Jurkat, Clone E6-1 (cell line): ENCODE results near the gene GNAI2.

Experiments used
- DNase-seq: peaks from one replicate; pipeline ENCODE4 v3.0.0-alpha.2; 2011; ENCODE audit warnings: low read depth, low spot score
- H3K4me3 ChIP-seq: 2 replicates; pipeline ENCODE4 v1.5.1; 2011; ENCODE audit warnings: mild to moderate bottlenecking, low read length, control low read depth, moderate library complexity

The GNAI2 gene

DNA sequence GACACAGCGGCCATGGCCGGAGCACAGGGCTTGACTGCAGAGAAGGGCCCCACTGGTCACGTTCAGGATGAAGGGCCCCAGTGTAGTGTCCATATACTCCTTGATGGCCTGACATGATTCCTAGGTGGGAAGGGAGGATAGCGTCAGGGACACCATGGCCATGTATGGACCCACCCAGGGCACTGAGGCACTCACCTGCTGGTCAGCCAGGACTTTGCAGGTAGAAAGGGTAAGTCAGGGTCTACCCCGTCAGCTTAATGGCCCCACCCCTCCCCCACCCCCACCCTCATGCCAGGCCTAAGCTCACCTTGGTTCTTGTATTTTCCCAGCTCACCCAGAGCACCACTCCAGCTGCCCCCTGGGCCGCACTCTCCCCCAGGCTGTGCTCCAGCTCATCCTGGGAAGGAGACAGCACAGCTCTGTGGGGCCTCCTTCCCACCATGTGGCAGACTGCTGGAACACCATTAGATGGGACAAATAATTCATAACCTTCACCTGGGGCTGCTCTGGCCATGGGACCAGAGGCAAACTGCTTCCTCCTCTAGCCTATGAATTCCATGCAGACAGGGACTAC is 64.8 kb downstream of the GNAI2 start:
- H3K4me3 ChIP-seq = no peak overlapping the region
- no peak for DNase-seq

DNA sequence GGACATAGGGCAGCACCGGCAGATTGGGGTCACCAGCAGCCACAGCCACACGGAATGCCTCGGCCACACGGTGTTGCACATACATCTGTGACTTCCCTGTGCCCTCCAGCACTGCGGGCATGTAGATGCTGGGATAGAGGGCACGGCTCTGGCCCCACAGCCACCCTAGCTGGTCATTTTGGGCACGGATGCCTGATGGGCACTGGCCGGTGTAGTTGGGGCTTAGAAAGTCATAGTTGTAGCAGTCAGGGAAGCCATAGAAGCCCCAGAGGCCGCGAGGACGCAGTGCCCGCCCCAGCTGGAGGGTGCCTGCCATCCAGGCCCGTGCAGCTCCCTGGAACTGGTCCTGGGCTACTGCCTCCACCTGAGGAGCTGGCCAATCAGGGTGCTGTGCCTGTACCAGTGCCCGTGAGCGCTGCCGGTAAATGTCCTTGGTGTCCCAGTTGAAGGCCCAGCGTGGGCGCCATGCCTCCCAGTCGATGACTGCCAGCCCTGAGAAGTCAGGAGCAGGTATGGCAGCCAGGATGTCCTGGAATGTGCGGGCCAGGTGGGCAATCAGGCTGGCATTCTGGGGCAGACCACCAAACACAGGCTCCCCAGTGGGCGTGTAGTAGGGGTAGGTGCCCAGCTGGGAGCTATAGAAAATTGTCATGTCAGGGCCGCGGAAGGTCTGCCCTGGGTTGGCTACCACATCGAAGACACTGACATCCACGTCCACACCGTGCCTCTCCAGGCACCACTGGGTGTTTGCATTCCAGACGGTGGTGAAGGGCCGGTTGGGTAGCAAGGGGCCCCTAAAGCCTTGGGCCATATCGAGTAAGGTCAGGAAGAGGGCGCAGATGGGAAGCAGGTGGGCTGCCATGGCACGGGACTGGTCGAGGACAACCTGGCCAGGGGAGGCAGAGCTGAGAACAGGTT is 66.3 kb downstream of the GNAI2 start:
- DNase-seq = no peak
- H3K4me3 ChIP-seq = no peak overlapping the region

DNA sequence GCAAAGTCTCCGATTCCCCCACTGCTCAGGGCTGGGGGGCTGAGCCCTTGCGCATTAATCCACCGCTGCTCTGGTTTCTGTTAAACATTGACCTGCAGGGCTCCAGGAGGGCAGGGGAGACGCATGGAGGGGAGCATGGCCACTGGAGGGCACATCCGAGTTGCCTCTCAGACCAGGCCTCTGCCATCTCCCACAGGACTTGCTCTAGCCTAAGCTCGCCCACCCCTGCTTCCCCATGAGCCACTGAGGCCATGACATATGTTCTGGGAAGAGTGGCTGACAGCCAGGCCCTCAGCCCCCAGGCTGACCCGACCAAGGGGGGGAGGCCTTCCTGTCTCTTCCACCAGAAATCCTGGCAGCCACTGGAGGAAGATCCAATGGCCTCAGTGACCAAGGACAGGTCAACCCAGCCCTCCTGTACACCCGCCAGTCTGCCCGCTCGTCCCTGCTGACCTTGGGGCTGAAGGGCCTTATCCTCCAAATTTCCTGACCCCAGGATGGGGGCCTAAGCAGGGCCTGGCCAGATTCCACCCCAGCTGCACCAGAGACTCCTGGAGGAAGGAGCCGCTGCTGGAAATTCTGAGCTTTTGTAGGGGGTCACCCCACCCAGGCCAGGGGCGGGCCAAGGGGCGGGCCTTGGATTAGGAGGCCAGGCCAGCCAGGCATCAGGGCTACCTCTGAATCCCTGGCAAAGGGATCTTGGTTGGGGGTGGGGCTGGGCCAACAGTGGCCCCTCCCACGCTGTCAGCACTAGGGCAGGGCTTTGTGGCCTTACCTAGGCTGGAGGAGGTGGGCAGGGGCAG is 67.2 kb downstream of the GNAI2 start, which contains the start of gene HYAL1:
HYAL1 (minus strand) TSS at position 562 of the 803 bp plus-strand sequence. CDS start 618 bp downstream, outside the sequence.
- H3K4me3 ChIP-seq = no peak within 1 kb of the TSS
- no peak for DNase-seq

DNA sequence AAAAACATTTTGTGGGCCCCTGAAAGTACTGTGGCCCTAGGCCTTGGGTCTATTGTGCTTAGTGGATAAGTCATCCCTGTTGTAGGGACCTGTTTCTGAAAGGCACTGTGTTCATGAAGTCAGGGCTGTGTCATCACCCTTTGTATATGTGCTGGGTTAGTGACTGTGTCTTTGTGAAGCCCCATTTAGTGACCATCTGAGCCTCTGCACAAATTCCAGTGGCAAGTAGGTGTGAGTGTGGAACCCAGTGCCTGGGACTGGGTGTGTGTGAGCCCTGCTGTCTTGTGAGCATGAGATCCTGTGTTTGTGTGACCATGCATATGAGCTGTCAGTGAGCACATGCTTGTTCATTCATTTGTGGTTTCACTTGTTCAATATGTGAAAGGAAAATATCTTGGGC is 68.6 kb downstream of the GNAI2 start:
- DNase-seq = no peak
- H3K4me3 ChIP-seq = no peak overlapping the region
